DMS 273 treated with DMSO at 0.1 percent for 48 hours (cell line): Measurements from ENCODE around the gene MCM9.
"Not testable (repeated sequence)": the region's sequence is repeated elsewhere in the genome, so short reads cannot be mapped to it uniquely, and the experiment has no call there.

Experiments
- DNase-seq: peaks from one replicate; lab custom pipeline; 2025; lab: John Stamatoyannopoulos, UW

MCM9 gene

DNA sequence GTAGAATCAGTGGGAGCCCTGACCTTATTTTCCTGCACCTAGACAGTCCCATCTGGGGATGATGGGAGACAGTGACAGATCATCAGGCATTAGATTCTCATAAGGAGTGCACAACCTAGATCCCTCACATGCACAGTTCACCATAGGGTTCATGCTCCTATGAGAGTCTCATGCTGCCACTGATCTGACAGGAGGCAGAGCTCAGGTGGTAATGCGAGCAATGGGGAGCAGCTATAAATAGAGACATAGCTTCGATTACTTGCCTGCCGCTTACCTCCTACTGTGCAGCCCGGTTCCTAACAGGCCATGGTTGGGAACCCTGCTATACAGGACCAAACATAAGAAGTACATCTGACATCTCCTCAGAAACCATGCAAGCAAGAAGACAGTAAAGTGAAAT is 72.5 kb downstream of the MCM9 start:
- DNase-seq, result no peak

DNA sequence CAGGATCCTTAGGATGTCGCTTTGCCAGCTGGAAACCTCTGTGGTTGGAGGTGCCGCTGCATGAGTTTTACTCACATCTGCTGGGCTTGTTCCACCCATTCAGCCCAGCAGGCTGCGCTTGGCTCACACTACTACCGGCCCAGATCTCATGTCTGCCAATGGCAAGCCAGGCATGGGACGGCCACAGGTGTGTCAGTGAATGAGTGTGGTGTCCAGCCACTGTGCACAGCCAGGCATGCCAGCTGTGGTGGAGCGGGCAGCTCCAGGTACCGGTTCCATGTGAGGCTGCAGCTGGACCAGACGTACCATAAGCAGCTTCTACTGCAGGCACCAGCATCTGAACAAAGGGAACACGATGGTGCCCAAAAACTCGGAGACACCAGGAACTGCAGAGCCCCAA is 74.1 kb downstream of the MCM9 start:
- no peak for DNase-seq

DNA sequence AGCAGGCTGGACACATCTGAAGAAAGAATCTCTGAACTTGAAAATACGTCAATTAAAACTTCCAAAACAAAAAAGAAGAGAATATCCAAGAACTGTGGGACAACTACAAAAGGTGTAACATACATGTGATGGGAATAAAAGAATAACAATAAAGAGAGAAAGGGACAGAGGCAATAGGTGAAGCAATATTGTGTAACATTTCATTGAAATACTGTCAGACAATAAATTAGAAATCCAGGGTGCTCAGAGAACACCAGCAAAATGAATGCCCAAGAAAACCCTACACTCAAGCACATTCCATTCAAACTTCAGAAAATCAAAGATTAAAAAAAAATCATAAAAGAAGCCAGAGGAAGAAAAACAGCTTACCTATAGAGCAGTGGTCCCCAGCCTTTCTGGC is 74.6 kb downstream of the MCM9 start:
- DNase-seq, result no peak

DNA sequence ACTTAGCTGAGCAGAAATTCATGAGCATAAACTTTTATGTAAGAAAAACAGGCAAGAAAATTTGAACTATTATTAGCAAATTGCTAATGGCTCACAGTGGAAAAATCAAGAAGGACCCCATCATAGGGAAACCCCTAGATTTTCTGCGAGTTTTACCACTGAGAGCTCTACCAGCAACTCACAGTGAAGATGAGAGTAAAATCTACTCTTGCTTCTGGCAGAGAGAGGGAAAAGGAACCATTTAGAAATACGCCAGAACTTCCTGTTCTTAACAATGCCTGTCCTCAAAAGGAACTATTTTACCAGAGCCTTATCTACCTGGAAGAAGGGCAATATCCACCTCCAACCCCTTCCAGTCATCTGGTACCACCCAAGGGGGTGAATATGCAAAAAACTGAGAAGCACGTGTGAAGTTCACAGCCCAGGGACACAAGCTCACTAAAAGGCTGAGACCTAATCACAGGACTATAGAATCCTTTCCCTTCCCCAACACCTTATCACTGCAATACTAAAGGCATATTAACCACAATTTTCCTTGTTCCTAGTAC is 75.4 kb downstream of the MCM9 start:
- DNase-seq, result no peak

DNA sequence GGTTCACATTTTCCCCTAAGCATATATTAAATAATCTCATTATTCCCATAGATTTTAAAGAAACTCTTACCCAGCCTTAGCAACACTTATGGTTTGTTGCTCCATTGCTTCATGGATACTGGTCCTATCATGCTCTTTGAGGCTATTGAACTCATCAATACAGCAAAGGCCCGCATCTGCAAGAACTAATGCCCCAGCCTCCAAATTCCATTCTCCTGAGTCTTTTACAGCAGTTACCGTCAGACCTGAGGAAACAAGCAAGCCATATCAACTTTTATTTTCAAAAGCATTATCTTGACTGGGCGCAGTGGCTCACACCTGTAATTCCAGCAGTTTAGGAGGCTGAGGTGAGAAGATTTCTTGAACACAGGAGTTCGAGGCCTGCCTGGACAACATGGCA is 78.7 kb downstream of the MCM9 start:
- no peak for DNase-seq

DNA sequence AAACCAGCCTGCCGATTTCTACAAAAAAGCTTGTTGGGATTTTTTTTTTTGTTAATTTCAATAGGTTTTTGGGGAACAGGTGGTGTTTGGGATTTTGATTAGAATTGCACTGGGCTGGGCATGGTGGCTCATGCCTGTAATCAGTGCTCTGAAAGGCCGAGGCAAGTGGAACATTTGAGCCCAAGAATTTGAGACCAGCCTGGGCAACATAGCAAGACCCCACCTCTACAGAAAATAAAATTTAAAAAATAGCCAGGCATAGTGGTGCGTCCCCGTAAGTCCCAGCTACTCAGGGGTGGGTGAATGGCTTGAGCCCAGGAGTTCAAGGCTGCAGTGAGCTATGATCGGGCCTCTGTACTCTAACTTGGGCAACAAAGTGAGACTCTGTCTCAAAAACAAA is 81.6 kb downstream of the MCM9 start:
- DNase-seq, result no peak

DNA sequence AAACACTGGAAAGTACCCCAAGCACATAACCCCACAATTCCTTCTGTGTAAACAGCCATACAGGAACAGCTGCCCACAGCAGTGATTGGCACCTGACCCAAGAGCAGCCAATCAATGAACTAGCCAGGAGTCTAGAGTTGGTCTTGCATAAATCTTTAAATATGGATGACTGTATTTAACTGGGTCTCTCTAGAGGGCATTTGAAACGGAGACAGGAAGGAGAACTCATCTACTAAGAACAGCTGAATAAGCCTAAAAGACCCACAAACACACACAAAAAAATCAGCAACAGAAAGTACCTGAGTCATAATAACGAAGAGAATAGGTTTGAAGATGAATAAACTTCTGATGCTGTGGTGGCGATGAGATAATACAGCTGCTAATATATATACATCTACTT is 90.0 kb downstream of the MCM9 start:
- DNase-seq, result no peak

DNA sequence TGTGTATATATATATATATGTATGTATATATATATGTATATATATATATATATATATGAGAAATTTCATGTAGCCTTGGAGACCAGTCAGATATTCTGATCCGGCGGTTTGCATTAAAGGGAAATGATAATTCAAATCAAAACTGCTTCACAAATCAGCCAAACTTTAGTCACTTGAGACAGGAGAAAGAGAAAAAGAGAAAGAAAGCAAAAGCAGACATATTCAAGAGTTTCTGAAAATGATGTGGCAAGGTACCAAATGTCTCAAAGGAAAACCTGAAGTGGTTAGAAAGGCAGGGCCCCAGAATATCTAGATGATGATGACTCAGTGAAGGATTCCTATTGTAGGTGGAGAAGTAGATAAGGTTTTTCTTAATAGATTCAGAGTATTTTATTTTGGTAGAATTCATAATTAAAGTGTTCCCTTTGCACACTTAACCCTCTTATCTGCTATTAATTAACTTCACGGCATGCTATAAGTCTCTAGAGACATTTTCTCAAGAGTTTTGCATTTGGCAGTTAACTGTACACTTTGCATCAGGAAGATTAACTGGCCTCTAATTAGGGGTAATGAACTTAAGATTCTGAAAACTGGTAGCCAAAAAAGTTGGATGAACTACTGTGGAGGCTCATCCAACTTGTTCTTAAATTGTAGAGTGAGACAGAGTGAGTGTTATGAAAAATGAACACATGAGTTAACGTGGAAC is 91.1 kb downstream of the MCM9 start:
- DNase-seq, result no peak

DNA sequence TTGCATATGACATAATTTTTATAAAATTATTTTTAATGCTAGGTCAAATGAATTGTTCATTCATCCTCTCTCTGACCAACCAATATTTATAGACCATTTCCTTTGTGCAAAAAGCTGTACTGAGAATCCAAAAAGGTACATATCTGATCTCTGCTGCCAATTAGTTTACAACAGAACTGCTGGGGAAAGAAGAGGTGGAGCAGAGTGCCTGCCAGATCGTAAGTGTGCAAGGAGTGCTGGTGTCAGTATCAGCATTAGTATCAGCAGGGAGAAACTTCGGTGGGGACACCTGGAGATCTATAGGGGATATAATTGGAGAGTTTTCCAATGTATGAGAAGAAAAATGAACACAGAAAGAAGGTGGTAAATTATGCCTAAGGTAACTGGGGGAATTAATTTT is 104.3 kb downstream of the MCM9 start:
- DNase-seq, result no peak

DNA sequence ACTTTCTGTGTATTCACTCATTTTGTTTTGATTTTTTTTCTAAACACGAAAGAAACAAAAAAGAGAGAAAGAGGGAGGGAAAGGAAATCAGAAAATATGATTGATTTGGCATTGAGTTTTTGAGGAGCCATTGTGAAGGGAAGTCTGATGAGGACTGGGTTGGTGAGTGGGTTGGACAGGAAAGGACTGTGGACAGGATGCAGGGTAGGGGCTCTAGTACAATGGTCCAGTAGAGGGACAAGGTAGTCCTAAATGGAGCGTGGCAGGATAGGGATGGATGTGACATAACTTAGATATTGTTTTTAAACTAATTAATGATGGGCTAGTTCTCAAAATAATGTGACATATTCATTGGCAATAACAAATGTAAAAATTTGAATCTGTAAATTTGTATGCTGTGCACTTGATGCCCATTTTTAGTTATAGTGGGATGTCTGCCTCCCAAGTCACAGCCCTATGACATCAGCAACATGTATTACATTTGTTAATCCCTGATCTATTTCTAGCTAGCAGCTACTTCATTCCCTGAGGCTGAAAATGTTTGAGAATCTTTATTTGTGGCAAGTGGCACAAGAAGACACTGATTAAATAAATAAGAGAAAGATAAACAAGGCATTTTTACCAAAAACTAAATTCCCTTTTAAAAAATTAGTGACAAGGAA is 105.0 kb downstream of the MCM9 start:
- DNase-seq, result no peak

DNA sequence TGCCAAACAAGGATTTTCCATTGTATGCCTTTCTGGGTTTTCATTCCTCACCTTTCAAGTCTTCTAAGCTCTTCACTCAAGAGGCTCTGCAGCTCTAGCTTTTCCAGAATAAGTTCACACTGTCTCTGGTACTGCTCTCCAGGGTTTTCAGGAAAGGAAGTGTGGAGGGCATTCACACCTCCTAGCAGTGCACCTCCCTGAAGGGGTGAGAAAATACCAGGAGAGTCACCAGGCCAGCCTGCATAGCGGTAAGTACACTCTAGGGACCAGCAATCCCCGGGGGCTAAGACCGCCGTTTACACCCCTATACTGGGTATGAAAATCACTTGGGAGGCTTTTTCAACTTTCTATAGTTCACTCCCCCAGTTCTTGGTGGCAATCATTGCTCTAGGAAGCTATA is 108.9 kb downstream of the MCM9 start:
- DNase-seq, result no peak

DNA sequence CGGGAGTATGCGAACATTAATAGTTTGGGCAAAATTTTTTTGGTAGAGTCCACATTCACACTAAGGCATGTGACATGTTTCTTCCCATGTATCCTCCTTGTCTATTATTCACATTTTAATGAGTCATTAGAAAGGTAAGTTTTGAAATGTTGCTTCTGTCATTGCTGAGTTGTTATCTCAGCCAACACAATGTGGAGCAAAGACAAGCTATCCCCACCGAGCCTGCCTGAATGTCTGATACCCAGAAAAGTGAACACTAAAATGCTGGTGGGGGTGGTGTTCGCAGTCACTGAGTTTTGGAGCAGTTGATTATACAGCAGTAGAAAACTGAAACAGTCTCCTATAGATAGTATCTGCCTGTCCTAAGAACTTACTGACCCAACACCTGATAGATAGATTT is 109.3 kb downstream of the MCM9 start:
- DNase-seq, result no peak

DNA sequence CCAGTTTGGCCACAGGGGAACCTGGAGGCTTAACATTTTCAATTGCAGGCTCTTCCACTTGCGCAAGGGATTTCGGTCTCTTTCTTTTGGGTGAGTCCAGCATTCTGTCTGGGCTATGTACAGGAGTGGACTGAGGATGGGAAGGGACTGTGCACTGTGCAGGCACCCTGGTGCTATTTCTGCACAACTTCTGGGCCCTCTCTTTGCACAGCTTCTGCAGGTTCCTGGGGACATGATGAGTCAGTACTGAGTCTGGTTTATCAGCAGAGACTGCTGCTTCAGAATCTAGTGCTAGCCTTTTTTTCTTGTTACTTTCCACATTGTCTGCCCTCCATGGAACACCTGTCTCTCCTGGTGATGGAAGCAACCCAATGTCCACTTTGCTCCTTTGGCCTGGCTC is 119.5 kb downstream of the MCM9 start:
- no peak for DNase-seq

DNA sequence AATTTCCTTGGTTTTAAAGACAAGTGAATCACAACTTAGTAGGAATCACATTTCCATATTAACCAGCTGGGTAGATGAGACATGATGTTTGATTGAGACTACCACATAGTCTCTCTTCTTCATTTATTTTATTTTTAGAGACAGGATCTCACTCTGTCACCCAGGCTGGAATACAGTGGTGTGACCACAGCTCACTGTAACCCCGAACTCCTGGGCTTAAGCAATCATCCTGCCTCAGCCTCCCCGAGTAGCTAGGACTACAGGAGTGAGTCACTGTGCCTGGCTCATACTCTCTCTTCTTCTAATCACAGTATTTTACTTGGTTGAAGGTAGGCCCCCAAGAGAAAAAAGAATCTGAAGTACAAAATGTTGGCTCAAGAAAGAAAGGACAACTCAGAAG is 121.2 kb downstream of the MCM9 start:
- DNase-seq, result no peak

DNA sequence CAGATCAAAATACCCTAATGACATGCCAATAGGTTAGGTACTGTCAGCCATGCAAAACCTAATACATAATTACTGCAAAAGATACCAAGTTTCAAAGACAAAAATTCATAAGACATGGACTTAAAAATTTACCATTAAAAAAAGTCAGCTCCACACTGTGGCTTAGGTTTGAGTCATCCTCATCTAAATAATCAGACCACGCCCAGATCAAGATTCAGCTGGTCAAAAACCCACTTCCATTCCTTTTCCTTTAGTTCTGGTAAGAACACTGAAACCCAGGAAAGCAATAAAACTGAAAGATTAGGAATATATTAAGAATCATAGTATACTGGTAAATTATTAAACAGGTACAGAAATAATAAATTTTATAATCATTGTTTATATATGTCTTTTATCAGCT is 122.0 kb downstream of the MCM9 start:
- DNase-seq, result no peak

DNA sequence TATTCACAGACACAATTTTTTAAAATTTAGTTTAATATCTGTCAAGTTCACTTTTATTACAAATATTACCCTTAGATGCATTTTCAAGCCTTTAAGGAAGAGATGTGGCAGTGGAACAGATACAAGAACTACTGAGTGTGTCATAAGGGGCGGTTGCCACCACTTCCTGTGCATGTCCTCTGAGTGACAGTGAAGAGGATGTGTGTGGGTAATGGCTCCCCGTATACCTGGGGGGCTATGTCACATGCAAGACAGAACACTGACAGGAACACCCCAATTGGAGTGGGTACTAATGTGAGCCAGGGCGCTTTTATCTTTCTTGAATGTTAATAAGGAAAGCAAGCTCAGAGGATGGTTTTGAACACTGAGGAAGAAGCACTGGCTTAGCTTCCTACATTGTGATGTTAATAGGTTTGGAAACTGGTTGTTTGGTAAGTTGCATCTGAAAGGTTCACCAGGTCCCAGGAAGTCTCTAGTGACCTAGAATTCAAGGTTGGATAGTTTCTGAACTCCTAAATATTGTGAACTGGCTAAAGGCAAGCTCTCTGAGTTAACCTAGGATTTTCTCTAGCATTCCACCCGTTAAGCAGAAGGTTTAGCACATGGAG is 124.4 kb downstream of the MCM9 start:
- DNase-seq, result no peak

DNA sequence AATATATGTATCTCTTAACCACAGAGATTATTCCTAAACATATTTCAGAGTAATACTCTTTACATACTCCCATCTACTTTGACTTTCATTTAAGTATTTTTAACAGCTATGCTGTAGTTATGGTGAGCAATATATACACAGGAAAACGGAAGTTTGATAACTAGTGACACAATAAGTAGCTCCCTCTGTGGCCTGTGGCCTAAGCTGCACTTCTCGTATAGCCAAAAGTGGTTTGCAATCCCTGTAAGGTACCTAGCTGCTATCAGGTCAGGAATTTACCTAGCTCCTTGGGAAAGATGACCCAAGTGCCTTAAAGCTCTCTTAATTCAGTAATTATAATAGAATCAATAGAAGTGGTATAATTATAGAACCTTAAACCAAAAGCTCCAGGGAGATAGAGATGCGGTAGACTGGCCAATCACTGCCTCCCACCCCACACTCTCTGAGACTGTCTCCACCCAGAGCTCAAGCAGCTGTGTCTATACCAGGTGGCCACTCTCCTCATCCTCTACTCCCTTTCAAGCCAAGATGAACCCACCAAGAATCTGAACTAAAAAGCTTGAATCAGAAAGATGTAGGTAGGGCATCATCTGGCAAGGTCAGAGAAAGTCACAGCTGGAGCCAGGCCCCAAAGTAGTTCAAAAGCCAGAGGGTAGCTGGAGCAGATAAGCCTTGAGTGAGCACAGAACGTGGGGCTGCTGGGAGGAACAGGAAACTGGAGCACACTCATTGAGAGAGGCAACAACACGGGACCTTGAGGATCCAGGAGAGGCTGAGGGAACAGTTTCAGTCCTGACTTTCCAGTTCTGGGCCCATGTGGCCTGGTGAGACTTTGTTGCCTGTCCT is 125.9 kb downstream of the MCM9 start:
- DNase-seq, result no peak

DNA sequence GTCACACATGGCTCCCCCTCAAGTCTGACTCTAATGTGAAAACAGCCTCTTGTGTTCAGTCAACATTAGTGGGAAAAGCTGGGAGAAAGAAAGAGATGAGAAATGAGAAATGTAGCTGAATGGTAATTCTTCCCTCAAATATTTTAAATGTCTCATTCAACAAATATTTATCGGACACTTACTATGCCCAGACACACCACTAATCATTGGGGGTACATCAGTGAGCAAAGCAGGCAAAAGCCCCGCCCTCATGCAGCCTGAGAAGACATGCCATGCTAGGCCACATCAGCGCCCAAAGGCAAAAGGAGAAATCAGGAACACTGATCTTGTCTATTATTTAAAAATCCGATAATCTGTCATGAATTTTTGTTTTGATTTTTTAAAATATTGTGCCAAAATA is 130.9 kb downstream of the MCM9 start:
- DNase-seq, result no peak

DNA sequence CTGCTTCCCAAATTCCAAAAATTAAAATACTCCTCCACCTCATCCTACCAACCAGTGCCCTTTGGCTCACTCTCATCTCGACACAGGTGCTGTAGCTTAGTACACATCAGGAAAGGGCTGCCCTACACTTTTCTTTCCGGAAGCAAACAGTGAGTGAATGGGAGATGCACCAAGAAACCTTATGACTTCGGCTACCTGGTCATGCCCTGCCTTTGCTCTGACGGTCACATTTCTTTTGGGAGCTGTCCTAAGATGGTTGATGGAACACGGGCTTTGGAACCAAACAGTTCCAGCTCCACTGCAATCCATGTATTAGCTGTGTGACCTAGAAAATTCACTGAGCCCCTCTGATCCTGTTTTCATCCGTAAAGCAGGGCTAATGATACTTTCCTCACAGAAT is 133.7 kb downstream of the MCM9 start:
- no peak for DNase-seq

DNA sequence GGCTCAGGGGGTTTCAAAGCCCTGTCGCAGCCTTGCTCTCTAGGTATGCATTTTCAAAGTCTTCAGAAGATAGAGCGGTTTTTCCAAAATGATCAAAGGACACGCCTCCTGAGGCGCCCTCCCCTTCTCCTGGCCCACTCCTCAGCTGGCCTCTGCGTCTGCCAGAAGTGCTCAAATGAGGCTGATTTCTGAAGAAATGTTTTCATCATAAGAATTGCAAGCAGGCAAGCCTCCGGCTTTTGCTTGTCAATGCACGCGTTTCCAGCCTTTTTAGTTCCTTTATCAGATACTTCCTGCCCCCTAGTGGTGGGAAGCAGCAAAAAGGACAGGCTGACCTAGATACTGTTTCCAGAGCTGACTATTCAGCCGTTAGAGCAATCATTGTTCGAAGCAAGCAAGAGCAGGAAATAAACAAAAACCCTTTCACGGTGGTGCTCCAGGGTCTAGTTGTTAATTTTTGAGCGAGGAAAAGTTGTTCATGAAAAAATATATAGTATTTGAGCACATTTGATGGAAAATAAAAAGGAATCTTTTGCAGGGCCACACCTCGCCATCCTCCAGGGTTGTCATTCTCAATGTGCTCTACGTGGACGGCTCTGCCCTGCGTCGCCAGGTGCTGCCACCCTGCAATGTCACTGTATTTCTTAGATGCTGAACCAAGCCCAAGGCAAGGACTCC is 134.4 kb downstream of the MCM9 start:
- DNase-seq, result peak; percentile 71

DNA sequence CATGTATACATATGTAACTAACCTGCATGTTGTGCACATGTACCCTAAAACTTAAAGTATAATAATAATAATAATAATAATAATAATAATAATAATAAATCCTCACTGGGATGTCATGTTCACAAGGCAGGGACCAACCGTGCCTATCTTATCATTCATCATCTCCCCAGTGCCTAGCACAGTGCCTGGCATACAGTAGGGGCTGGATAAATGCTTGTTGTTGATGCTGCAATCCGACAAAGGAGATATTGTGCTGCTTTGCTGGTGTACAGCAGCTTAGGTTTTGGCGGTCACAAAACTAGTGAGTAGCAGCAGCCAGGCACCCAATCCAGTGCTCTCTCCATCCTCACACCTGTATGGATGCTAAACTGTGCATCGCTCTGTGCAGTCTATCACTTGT is 135.1 kb downstream of the MCM9 start:
- DNase-seq, result no peak

DNA sequence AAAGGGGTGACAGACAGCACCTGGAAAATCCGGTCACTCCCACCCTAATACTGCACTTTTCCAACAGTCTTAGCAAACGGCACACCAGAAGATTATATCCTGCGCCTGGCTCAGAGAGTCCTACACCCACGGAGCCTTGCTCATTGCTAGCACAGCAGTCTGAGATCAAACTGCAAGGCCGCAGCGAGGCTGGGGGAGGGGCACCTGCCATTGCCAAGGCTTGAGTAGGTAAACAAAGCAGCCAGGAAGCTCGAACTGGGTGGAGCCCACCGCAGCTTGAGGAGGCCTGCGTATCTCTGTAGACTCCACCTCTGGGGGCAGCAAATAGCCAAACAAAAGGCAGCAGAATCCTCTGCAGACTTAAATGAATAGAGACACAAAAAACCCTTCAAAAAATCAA is 138.4 kb downstream of the MCM9 start:
- not testable (repeated sequence) for DNase-seq
